NCI-H526 treated with DMSO at 0.1 percent for 48 hours (cell line): ENCODE data around the gene THADA.
"Not testable (repeated sequence)": the region's sequence is repeated elsewhere in the genome, so short reads cannot be mapped to it uniquely, and the experiment has no call there.

Experiments
- DNase-seq: peaks from one replicate; lab custom pipeline; 2025; lab: John Stamatoyannopoulos, UW

THADA gene

GRCh38 chr2:43410055-43410604, 185.7 kb downstream of the THADA start:
- DNase-seq, result no peak

DNA sequence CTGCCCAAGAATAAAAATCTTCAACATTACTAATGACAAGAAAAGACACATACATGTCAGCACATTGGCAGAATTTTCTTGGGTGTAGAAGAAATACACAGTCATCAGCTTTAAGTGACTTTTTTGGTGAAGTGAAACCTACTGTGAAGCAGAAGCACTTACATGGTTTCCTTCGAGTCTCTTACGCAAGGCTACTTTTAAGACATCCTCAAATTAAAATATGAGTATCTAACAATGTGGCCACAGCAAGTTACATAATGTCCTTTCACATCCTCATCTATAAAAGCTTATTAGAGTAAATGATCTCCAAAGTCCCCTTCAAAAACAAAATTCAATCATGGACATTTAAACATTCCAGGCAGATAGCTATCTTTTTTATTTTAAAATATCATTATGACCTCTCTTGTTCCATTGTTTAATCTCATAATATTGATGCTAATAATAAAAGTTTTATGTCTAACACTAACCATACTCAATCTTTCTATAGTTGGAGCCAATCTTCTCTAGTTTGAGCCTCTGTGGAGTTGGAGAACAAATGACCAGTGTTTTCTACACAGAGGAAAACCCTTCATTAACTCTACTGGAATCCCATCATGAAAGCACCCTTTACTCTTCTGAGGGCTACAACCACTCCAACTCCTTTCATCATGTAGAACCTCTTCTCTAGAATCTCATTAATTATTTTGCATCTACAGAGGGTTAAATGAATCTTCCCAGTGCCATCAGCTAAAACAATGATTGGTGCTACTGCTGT, 187.3 kb downstream of the THADA start:
- DNase-seq, result no peak

DNA sequence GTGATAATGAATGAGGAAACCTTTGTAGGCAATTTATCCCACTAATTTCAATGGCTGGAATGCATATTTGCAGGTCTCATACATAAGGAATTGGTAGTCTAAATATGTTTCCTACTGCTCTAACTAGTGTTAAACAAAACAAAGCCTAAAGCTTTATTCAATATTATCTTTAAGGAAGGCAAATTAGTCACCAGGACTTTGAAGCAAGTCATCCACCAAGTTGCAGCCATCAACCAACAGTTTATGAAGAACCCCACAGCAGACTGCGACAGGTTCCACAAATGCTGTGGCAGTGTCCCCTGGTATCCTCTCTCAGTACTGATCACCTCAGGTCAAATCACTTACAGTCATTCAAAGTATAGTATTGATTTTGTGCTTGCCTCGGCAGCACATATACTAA, 187.9 kb downstream of the THADA start:
- DNase-seq, result no peak

DNA sequence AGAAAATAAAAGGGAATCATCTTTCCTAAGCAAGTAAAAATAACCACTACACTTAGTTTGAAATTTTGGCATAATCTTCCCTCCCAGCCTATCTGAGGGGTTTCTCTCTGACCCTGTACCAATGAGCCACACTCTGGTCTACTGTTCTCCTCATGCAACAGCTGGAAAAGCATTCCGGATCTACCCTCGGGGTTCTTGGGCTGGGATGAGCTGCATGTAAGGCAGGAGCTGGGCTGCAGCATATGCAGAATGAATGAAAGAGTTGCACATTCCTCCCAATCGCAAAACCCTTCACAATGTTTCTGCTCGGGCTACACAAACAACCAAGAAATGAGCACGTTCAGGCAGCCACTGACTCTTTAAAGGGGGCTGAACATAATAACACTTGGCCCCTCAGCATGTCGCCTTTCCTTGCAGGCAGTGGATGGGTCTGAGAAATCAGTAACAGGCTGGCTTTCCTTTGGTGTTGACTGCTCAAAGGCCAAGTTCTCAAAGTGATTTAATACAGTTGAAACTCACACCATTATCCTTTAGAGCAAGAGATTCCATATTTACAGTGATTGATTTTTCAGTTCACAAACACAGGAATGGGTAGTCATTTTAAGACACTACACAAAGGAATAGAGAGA, 189.1 kb downstream of the THADA start:
- DNase-seq, result no peak

GRCh38 chr2:43405829-43406228, 190.0 kb downstream of the THADA start:
- DNase-seq, result no peak

DNA sequence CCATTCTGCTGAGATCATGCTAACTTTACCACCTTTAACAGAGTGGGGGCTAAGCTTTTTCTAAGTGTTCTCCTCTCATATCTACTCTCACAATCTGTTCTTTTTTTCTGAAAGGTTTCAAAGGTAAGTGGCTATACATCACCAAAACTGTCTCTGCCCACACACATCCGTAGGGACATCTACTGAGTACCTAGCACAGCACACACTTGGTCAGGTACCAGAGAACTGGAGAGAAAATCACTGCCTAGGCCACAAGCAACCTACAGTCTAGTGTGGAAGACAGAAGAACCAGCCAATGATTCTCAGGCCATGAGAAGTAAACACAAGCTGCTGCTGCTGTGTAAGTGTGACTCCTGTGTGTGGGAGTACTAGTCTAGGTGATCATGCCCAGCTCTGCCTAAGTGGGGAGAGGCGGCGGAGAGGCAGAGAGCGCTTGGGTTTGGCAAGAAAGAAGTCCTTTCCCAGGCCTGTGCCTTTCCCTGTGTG, 193.3 kb downstream of the THADA start:
- DNase-seq, result no peak

DNA sequence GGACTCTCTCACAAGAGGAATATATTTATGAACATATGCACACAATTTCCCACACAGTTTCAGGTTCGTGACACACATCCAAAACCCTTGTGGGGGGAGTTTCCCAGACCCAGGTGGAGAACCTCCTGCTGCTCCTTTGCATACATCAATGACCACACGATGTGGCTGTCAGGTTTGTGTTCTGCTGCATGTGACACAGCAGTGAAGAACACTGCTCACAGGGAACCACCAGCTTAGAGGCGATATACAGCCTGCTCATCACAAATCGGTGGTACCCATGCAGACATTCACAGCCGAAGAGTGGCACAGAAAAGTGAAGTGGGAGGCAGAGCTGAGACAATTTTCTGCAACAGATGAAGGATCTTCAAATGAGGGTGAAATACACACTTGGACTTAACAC, 193.8 kb downstream of the THADA start:
- DNase-seq, result no peak

GRCh38 chr2:43400508-43400907, 195.3 kb downstream of the THADA start:
- DNase-seq, result no peak

- no peak for DNase-seq
Measured at GRCh38 chr2:43399515-43400264, 196.1 kb downstream of the THADA start.

DNA sequence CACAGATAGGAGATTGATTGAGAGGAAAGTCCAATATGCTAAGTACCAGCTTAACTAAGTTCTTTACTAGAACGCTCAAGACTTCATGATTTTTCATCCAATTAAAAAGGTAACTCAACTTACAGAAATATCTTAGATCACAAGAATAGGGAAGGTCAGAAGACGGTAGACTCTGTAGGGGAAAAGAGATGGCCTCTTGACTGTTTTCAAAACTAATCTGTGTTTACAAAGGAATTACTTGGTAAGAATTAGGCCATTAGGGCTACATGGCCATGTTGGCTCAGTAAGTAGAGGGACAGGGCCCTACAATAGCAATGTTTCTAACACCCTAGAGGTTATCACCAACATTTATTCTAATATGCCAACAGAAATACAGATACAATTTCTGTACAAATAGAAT, 196.7 kb downstream of the THADA start:
- DNase-seq, result no peak

- DNase-seq, result no peak
Measured at GRCh38 chr2:43397821-43398220, 198.0 kb downstream of the THADA start.

GRCh38 chr2:43397411-43397810, 198.4 kb downstream of the THADA start:
- no peak for DNase-seq

- not testable (repeated sequence) for DNase-seq
Measured at GRCh38 chr2:43396344-43396743, 199.5 kb downstream of the THADA start.

DNA sequence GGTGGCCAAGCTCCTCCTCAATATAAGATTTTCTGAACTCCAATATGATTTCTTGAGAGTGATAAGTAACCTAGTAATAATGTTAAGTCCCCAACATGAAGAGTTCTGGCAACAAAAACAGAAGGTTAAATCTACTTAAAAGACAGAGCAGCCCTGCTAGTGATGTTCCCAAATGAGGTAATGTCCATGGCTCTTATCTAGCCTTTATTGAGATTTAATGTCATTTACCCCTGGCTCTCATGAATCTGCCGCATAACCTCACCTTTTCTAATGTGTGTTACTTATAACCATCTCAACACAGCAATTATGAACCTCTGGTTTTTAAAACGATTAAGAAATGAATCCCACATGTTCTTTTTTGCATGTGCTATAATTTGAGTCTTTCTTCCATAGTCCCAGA, 201.9 kb downstream of the THADA start:
- no peak for DNase-seq

- no peak for DNase-seq
Measured at GRCh38 chr2:43391878-43392215, 204.0 kb downstream of the THADA start.

GRCh38 chr2:43391201-43391877, 204.5 kb downstream of the THADA start:
- DNase-seq, result no peak

GRCh38 chr2:43389581-43390466, 206.0 kb downstream of the THADA start:
- no peak for DNase-seq

DNA sequence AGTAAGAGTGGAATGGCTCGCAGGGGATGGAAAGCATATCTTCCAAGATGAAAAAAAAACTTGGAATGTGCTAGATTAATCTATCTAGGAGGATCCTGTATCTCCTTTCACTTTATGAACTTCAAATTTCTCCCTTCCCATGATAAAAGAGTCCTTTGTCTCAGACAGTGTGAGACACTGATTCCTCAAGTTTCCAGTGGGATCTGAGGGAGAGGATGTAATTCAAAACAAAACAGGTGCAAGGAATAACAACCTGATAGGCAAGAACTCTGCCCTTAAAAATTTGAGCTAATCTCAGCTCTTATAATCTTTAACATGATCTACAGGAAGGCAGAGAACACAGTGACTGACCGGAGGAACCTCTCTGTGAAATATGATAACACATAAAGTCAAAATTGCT, 207.5 kb downstream of the THADA start:
- no peak for DNase-seq

DNA sequence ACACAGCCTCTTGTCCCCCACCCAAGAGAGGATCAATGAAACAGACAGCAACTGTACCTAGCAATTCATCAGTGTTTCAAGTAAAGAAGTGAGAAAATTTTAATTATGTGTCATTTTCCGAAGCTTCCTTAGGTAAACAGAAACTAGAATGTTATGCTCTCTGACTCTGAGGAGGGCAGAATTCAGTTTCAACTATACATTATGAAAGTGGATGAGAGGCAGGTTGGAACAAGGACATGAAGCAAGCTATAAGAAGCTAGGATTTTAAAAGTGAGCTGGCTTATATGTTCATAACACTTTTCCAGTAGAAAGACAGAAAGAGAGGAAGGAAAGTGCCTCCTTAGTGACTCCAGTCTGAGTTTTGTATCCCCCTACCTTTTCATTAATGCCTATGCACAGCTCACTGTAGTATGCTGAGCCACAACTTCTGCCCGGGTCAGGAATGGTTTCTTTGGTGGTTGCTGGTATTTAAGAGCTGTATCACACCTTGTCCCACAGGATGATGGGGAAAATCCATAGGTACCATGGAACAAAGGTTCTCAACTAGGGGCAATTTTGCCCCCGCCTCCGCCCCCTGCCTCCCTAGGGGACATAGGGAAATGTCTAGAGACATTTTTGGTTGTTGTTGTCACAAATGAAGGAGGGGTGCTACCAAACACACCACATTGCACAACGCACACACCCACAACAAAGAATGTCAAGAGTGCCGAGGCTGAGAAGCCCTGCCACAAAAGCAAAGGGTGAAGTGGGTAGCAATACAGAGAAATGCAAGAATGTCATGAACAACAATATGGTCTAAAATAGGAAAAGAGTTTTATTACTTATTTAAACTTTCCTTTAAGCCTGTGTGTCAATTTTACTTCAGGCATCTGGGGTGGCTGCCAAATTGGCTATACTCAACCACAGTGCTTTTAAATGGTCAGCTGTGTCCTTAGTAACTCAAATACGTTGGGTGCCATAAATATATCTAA, 208.5 kb downstream of the THADA start:
- DNase-seq, result no peak

DNA sequence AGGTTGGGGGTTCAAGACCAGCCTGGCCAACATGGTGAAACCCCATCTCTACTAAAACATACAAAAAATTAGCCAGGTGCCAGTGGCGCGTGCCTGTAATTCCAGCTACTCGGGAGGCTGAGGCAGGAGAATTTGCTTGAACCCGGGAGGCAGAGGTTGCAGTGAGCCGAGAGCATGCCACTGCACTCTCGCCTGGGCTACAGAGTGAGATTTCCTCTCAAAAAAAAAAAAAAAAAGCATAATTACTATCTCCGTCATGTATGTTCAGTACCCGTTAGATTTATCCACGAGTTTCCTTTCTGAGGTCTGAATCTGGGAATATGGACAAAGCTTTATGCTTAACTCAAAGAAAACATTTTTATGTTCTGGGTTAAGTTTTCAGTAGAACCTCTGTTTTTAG, 209.2 kb downstream of the THADA start:
- not testable (repeated sequence) for DNase-seq
